MCF 10A (cell line): ENCODE results near the gene CHD9. TPM values are rescaled to one million over a fixed set of nuclear protein-coding genes. Genes with fewer than 3 reads are reported as not detected.

ENCODE experiments used
- BruUV-seq: library from RNA; stranded (reverse); fragments of 400-500 nt; replicated peaks from 2 replicates; lab custom pipeline; 2021; lab: Mats Ljungman, UMichigan
- CTCF ChIA-PET: fragments of 300-600 bp; sonication (Branson Sonifier 250); formaldehyde crosslinking; extraction: SDS; loops from one replicate; lab custom pipeline; 2021; ENCODE audit warnings: antibody characterized with exemption, inconsistent platforms; lab: Yijun Ruan, JAX
- POLR2A ChIA-PET: fragments of 300-600, 350-650 bp; sonication (Branson Sonifier 250); formaldehyde crosslinking; extraction: SDS; loops from one replicate; lab custom pipeline; 2020; ENCODE audit warnings: antibody characterized with exemption, inconsistent platforms; lab: Yijun Ruan, JAX
- DNase-seq: peaks from one replicate; pipeline ENCODE4 v3.0.0-alpha.2; 2018; ENCODE audit not compliant: unreplicated experiment
- H3K27ac Mint-ChIP-seq: one replicate; pipeline ENCODE4 v1.8.0; 2022; ENCODE audit warnings: mild to moderate bottlenecking, low read depth, mixed read lengths; ENCODE audit not compliant: unreplicated experiment
- H3K27me3 Mint-ChIP-seq: one replicate; pipeline ENCODE4 v1.8.0; 2022; ENCODE audit warnings: mixed read lengths; ENCODE audit not compliant: insufficient read depth, unreplicated experiment
- H3K36me3 Mint-ChIP-seq: one replicate; pipeline ENCODE4 v1.8.0; 2022; ENCODE audit warnings: mild to moderate bottlenecking, moderate library complexity, mixed read lengths; ENCODE audit not compliant: insufficient read depth, unreplicated experiment
- H3K4me1 Mint-ChIP-seq: one replicate; pipeline ENCODE4 v1.8.0; 2022; ENCODE audit warnings: mixed read lengths; ENCODE audit not compliant: insufficient read depth, unreplicated experiment
- H3K4me3 Mint-ChIP-seq: one replicate; pipeline ENCODE4 v1.8.0; 2022; ENCODE audit warnings: mild to moderate bottlenecking, moderate library complexity, mixed read lengths; ENCODE audit not compliant: unreplicated experiment
- H3K9me3 Mint-ChIP-seq: one replicate; pipeline ENCODE4 v1.8.0; 2022; ENCODE audit warnings: mixed read lengths; ENCODE audit not compliant: unreplicated experiment
- intact Hi-C: fragments of 100-400 bp; cut with micrococcal nuclease; formaldehyde crosslinking; loops from 2 replicates; pipeline ENCODE4 v1.14.1; 2022
- total RNA-seq: library from RNA; stranded (reverse); gene quantifications from 2 replicates; pipeline ENCODE4 v1.2.3, GENCODE V29; 2022
- TF ChIP-seq, protein P1 (sequence below): fragments of 200-600 bp; IDR thresholded peaks from one replicate; pipeline ENCODE4 v1.8.0; 2022; ENCODE audit warnings: antibody characterized with exemption, mild to moderate bottlenecking; ENCODE audit not compliant: unreplicated experiment

Gene CHD9
- total RNA-seq, 1 experiment from 2014 or later, result 62.8 TPM

- Mint-ChIP-seq H3K9me3 (no peaks in the 10 kb centered on the region), H3K4me1 (peaks cover 16% of the 10 kb centered on the region), H3K36me3 (no peaks in the 10 kb centered on the region), H3K4me3 (no peak overlapping the region), H3K27ac (no peak overlapping the region), H3K27me3 (peaks cover 10% of the 10 kb centered on the region)
- TF ChIP-seq, protein P1, sequence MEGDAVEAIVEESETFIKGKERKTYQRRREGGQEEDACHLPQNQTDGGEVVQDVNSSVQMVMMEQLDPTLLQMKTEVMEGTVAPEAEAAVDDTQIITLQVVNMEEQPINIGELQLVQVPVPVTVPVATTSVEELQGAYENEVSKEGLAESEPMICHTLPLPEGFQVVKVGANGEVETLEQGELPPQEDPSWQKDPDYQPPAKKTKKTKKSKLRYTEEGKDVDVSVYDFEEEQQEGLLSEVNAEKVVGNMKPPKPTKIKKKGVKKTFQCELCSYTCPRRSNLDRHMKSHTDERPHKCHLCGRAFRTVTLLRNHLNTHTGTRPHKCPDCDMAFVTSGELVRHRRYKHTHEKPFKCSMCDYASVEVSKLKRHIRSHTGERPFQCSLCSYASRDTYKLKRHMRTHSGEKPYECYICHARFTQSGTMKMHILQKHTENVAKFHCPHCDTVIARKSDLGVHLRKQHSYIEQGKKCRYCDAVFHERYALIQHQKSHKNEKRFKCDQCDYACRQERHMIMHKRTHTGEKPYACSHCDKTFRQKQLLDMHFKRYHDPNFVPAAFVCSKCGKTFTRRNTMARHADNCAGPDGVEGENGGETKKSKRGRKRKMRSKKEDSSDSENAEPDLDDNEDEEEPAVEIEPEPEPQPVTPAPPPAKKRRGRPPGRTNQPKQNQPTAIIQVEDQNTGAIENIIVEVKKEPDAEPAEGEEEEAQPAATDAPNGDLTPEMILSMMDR, result no peak
- no TSS peak for BruUV-seq
- CTCF ChIA-PET, result interaction anchor here (1.0 kb wide), 1 partner anchor 10 kb away, joined by 4 read pairs; no protein-coding TSS in a partner anchor
- POLR2A ChIA-PET, result interaction anchor here (1.5 kb wide), 1 partner anchor 66 kb away, joined by 8 read pairs; no protein-coding TSS in a partner anchor
- peak; percentile 54 for DNase-seq
- intact Hi-C loops, result no loop called here
These were observed 315.1 kb downstream of the CHD9 start for GRCh38 chr16:53369921-53370320.

GRCh38 chr16:53370827-53371226, 316.0 kb downstream of the CHD9 start:
- H3K36me3 Mint-ChIP-seq, result no peaks in the 10 kb centered on the region
- H3K27ac Mint-ChIP-seq, result no peak overlapping the region
- ChIA-PET CTCF (interaction anchor here (0.7 kb wide), 1 partner anchor 747 kb away, joined by 3 read pairs; no protein-coding TSS in a partner anchor), POLR2A (interaction anchor here (1.0 to 1.4 kb wide), 3 partner anchors 10 to 59 kb away, joined by 3 read pairs; no protein-coding TSS in a partner anchor)
- no TSS peak for BruUV-seq
- peaks cover 1% of the 10 kb centered on the region for H3K27me3 Mint-ChIP-seq
- TF ChIP-seq, protein P1, result no peak
- DNase-seq, result no peak
- intact Hi-C loops, result no loop called here
- H3K4me3 Mint-ChIP-seq, result no peak overlapping the region
- H3K4me1 Mint-ChIP-seq, result peaks cover 16% of the 10 kb centered on the region
- H3K9me3 Mint-ChIP-seq, result no peaks in the 10 kb centered on the region

- Mint-ChIP-seq H3K9me3 (no peaks in the 10 kb centered on the region), H3K36me3 (no peaks in the 10 kb centered on the region), H3K4me1 (peaks cover 16% of the 10 kb centered on the region), H3K4me3 (peak overlapping the region; percentile 76), H3K27me3 (no peaks in the 10 kb centered on the region), H3K27ac (no peak overlapping the region)
- no TSS peak for BruUV-seq
- TF ChIP-seq, protein P1, result no peak
- intact Hi-C loops, result no loop called here
- ChIA-PET POLR2A (interaction anchor here (0.5 to 7.1 kb wide), 12 partner anchors 10 to 331 kb away, joined by 3 to 85 read pairs (median 3); partner anchors contain the start of genes FTO, RBL2 and RPGRIP1L), CTCF (interaction anchor here (0.5 to 1.6 kb wide), 6 partner anchors 20 to 1078 kb away, joined by 3 to 5 read pairs (median 4); no protein-coding TSS in a partner anchor)
- peak; percentile 62 for DNase-seq
These were observed 318.4 kb downstream of the CHD9 start for GRCh38 chr16:53372992-53373871.

DNA sequence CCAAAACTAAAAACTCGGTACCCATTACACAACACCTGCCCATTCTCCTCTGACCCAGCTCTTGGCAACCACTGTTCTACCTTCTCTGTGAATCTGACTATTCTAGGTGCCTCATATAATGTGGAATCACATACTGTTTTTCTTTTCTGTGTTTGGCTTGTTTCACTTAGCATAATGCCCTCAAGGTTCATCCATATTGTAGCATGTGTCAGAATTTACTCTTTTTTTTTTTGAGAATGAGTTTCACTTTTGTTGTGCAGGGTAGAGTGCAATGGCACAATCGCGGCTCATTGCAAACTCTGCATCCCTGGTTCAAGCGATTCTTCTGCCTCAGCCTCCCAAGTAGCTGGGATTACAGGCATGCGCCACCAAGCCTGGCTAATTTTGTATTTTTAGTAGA, 320.0 kb downstream of the CHD9 start:
- CTCF ChIA-PET, result interaction anchor here (0.6 to 0.7 kb wide), 4 partner anchors 19 to 307 kb away, joined by 4 read pairs; no protein-coding TSS in a partner anchor
- peaks cover 16% of the 10 kb centered on the region for H3K4me1 Mint-ChIP-seq
- H3K9me3 Mint-ChIP-seq, result no peaks in the 10 kb centered on the region
- no TSS peak for BruUV-seq
- POLR2A ChIA-PET, result interaction anchor here (0.6 to 7.1 kb wide), 4 partner anchors 33 to 323 kb away, joined by 3 to 85 read pairs (median 3); partner anchors contain the start of gene RBL2
- no peaks in the 10 kb centered on the region for H3K27me3 Mint-ChIP-seq
- peak; percentile 47 for DNase-seq
- intact Hi-C loops, result no loop called here
- TF ChIP-seq, protein P1, result no peak
- peak overlapping the region; percentile 16 for H3K4me3 Mint-ChIP-seq
- no peaks in the 10 kb centered on the region for H3K36me3 Mint-ChIP-seq
- H3K27ac Mint-ChIP-seq, result no peak overlapping the region
